HG02943 (cell line): Measurements from ENCODE around the gene GAGE12H.
"Not testable (repeated sequence)": the region's sequence is repeated elsewhere in the genome, so short reads cannot be mapped to it uniquely, and the experiment has no call there.

Experiments
- ATAC-seq: cut with Tn5 transposase; IDR thresholded peaks from one replicate; pipeline ENCODE4 v1.9.1; 2021; ENCODE audit warnings: mild to moderate bottlenecking, low read depth, moderate library complexity; ENCODE audit not compliant: unreplicated experiment

GAGE12H gene

DNA sequence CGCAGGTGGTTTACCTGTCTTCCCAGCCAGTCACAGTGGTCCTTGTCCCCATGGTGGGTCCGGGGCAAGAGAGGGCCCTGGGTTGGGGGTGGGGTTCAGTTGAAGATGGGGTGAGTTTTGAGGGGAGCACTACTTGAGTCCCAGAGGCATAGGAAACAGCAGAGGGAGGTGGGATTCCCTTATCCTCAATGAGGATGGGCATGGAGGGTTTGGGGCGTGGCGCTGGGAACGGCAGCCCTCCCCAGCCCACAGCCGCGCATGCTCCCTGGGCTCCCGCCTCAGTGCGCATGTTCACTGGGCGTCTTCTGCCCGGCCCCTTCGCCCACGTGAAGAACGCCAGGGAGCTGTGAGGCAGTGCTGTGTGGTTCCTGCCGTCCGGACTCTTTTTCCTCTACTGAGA lies at the start of gene GAGE12H:
TSS of gene GAGE12H (plus strand) at position 301 of the 400 bp plus-strand sequence. CDS start 1,155 bp downstream, outside the sequence.
- ATAC-seq = not testable (repeated sequence)

DNA sequence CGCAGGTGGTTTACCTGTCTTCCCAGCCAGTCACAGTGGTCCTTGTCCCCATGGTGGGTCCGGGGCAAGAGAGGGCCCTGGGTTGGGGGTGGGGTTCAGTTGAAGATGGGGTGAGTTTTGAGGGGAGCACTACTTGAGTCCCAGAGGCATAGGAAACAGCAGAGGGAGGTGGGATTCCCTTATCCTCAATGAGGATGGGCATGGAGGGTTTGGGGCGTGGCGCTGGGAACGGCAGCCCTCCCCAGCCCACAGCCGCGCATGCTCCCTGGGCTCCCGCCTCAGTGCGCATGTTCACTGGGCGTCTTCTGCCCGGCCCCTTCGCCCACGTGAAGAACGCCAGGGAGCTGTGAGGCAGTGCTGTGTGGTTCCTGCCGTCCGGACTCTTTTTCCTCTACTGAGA lies 47.9 kb upstream of the GAGE12H start, which contains the start of gene GAGE12C:
TSS of gene GAGE12C (plus strand) at position 301 of the 400 bp plus-strand sequence. CDS start 1,155 bp downstream, outside the sequence.
- ATAC-seq = not testable (repeated sequence)

GRCh38 chrX:49541433-49541832 lies 38.3 kb upstream of the GAGE12H start, which contains the start of gene GAGE12D:
Gene GAGE12D (plus strand): TSS chrX:49541733. CDS start chrX:49542888, 1,155 bp downstream.
- ATAC-seq = not testable (repeated sequence)

GRCh38 chrX:49550989-49551388 lies 28.8 kb upstream of the GAGE12H start, which contains the start of gene GAGE12E:
Gene GAGE12E (plus strand): TSS chrX:49551289. CDS start chrX:49552444, 1,155 bp downstream.
- not testable (repeated sequence) for ATAC-seq

DNA sequence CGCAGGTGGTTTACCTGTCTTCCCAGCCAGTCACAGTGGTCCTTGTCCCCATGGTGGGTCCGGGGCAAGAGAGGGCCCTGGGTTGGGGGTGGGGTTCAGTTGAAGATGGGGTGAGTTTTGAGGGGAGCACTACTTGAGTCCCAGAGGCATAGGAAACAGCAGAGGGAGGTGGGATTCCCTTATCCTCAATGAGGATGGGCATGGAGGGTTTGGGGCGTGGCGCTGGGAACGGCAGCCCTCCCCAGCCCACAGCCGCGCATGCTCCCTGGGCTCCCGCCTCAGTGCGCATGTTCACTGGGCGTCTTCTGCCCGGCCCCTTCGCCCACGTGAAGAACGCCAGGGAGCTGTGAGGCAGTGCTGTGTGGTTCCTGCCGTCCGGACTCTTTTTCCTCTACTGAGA lies 19.2 kb upstream of the GAGE12H start, which contains the start of gene GAGE12F:
TSS of gene GAGE12F (plus strand) at position 301 of the 400 bp plus-strand sequence. CDS start 1,155 bp downstream, outside the sequence.
- not testable (repeated sequence) for ATAC-seq

GRCh38 chrX:49568728-49569127 lies 11.0 kb upstream of the GAGE12H start:
- ATAC-seq = not testable (repeated sequence)

DNA sequence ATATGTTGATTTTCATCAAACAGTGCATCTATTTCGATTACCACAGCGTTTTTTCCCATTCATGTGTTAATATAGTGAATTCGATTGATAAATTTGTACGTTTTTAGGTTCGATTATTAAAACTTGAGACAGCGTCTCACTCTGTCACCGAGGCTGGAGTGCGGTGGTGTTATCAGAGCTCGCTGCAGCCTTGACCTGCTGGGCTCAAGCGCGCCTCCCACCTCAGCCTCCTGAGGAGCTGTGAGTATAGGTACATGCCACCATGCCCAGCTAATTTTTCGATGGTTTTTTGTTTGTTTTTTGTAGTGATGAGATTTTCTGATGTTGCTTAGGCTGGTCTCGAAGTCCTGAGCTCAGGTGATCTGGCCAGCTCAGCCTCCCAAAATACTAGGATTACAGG lies 10.6 kb upstream of the GAGE12H start:
- not testable (repeated sequence) for ATAC-seq

- ATAC-seq = not testable (repeated sequence)
Measured at GRCh38 chrX:49570100-49570499, 9.6 kb upstream of the GAGE12H start, which contains the start of gene GAGE12G. Gene GAGE12G (plus strand): TSS chrX:49570400. CDS start chrX:49571555, 1,155 bp downstream.

- ATAC-seq = not testable (repeated sequence)
Measured at GRCh38 chrX:49589196-49589595, 9.4 kb downstream of the GAGE12H start, which contains the start of gene GAGE2A. Gene GAGE2A (plus strand): TSS chrX:49589496. CDS start chrX:49590651, 1,155 bp downstream.

GRCh38 chrX:49589769-49590478 lies 10.2 kb downstream of the GAGE12H start:
- not testable (repeated sequence) for ATAC-seq

DNA sequence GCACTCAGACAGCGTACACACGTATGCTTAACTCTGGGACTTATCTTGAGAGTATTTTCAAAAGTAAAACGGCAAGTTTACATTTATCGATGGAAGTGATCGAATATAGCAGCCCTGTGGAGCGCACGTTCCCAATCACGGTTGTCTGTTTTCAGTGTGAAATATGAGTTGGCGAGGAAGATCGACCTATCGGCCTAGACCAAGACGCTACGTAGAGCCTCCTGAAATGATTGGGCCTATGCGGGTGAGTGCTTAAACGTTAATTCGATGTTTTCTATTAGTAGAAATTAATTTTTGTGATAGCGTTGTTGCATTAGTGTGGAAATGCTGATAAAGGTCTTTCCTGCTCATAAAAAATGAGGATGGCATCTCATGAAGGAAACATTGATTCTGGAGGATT lies 10.7 kb downstream of the GAGE12H start:
- ATAC-seq = not testable (repeated sequence)

DNA sequence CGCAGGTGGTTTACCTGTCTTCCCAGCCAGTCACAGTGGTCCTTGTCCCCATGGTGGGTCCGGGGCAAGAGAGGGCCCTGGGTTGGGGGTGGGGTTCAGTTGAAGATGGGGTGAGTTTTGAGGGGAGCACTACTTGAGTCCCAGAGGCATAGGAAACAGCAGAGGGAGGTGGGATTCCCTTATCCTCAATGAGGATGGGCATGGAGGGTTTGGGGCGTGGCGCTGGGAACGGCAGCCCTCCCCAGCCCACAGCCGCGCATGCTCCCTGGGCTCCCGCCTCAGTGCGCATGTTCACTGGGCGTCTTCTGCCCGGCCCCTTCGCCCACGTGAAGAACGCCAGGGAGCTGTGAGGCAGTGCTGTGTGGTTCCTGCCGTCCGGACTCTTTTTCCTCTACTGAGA lies 19.0 kb downstream of the GAGE12H start, which contains the start of gene GAGE1:
TSS of gene GAGE1 (plus strand) at position 301 of the 400 bp plus-strand sequence. CDS start 1,155 bp downstream, outside the sequence.
- ATAC-seq = not testable (repeated sequence)

DNA sequence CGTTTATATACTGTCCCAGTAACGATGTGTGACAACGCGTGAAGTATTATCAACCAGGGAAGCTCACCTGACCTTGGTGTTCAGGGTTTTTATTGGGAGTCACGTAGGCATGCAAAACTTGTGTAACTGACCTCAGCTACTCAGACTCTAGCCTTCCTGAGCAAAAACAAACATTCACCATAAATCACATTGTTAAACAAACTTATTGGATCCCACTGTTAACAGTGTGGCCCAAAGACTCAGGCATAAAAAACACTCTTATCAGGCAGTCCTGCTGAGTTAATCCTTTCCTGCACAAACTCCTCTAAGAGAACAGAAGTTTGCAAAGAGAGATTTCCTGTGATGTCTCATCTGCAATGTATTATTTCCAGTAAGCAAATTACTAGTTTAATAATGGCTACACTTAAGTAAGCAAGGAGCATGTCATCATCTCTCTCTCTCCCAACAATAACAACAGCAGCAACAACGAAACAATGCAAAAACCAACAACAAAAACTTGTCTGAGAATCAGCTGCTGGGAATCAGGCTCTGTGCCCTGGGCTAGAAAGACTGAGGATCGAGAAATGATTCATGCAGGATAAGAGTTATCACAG lies 31.1 kb downstream of the GAGE12H start:
- ATAC-seq = no peak

- no peak for ATAC-seq
Measured at GRCh38 chrX:49618574-49618973, 38.8 kb downstream of the GAGE12H start.

GRCh38 chrX:49627086-49627777 lies 47.5 kb downstream of the GAGE12H start:
- ATAC-seq = no peak
